AG20443 (cell line): Measurements from ENCODE around the gene ACOT7.

Source experiments
- DNase-seq: peaks from one replicate; pipeline ENCODE4 v3.0.0; 2012; ENCODE audit warnings: low spot score, mixed read lengths

Gene ACOT7

GRCh38 chr1:6361124-6361775 is 32.3 kb downstream of the ACOT7 start:
- no peak for DNase-seq

DNA sequence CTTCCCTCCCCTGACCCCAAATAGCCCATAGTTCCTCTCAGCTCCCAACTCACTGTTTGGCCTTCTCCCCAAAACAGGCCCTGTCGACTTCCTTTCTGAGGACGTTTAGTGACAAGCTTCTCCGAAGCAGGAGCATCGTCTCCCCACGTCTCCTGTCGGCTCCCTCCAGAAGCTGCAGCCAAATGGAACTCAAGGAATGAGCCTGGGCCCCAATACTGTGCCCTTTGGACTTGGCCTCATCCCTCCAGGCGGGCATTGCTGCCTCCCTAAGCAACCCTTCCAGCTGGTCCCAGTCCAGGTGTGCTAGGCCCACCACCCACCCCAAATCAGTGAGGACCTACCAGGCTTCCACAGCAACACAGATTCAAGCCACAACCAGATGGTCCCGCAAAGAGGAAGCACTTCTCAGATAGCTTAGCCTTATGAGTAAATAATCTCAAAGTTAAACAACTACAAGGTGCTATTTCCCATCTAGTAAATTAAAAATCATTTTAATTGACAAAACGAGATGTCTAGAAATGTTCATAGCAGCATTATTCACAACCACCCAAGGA is 33.0 kb downstream of the ACOT7 start:
- no peak for DNase-seq

DNA sequence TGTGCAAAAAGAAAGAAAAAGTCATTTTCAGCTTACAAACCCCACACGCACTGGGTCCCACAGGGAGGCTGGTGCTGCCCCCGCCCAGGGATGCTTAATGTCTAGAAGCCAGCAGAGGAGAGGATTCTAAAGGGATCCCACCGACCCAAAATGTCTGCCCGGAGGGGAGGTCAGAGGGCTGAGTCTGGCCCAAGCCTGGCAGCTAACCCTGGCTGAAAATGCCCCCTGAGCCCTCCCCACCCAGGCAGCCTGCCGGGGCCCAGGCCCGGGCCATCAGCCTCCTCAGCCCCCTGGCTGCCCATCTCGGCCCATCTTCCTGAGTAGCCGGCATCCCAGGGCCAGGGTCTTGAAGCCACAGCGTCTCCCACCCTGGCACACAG is 33.5 kb downstream of the ACOT7 start:
- no peak for DNase-seq

DNA sequence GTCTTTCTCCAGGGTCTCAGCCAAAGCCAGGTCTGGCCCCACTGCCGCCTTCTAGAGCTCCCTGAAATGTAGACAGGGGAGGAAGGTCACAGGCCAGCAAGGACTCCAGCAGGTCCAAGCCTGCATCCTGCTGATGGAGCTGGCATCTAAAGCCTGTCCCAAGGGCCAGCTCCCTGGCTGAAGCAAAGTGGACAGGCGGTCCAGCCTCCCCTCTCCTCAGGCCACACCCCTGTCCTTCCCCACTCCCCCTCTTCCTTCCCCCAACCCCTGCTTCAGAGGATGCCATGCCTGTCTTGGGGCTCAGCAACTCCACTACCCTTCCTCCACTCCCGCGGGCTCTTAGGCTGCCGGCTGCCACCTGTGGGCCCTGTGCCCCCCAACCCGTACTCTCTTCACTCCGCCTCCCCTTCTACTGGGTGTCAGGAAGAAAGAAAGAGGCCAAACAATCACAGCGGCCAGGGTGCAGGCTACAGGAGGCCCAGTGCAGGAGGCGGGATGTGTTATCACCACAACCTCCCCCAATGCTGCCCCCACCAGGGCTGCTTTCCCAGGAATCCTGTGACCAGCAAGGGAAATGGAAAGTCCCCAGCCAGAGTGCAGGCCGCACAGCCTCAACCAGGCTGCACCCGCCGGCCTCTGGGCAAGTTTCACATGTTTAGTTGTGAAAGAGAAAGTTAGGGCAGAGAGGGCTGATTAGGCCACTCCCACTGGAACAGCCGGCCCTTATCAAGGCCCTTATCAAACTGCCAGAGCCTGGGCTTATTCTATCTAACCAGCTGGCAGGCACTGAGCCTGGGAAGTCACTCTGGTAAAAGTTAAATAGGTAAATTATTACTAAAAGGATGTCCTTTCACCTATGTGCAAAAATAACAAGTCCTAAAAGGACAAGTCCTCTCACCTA is 34.1 kb downstream of the ACOT7 start:
- DNase-seq: peak; percentile 67

GRCh38 chr1:6358757-6359201 is 34.8 kb downstream of the ACOT7 start:
- peak; percentile 65 for DNase-seq

DNA sequence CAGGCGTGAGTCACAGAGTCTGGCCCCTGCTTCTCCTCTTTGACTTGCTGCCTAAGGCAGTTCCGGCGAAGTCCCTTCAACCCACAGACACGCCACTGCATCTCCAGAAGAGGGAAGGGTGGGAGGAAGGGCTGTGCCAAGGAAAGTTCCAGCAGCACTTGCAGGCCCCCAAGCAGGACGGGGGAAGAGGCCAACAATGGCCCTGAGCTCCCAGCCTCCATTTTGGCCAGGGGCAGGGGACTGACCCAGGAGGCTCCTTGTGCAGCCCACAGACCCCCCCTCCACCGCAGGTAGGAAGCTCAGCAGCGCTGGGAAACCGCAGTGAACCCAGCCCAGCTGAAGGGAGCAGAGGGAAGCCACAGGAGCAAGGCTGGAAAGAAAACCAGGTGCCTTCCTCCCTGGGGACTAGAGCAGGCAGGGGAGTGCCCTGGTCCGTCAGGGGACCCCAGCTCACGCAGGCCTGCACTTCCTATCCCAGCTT is 35.4 kb downstream of the ACOT7 start:
- peak; percentile 43 for DNase-seq

DNA sequence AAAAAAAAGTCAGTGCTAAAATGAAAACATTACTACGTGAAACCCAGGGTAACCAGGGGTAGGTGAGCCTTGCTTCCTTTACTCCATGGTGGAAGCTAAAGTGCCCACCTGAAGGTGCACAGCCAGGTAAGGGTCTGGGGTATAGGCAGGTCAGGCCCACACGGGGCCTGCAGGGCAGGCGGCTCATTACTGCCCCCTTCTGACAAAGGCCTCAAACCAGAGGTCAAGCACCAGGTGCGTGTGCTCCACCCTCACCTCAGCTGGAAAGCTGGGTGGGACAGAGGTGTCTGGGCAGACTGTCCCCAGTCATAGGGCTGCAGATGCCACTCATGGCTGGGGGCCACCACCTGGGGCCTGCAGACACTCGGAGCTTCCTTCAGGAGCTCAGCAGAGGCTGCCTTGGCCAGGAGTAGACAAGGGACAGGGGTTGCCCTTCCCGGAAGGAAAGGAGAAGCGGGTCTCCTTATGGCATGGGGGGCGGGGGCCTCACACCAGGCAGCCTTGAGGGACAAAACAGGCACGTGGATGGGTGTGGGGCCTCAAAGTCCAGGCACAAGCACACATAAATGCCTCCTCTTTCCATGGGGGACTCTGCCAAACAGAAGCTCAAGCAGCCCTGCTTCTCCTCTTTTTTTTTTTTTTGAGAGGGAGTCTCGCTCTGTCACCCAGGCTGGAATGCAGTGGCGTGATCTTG is 36.2 kb downstream of the ACOT7 start:
- peak; percentile 3 for DNase-seq

- no peak for DNase-seq
Observed at GRCh38 chr1:6355621-6356020, 37.9 kb downstream of the ACOT7 start.

DNA sequence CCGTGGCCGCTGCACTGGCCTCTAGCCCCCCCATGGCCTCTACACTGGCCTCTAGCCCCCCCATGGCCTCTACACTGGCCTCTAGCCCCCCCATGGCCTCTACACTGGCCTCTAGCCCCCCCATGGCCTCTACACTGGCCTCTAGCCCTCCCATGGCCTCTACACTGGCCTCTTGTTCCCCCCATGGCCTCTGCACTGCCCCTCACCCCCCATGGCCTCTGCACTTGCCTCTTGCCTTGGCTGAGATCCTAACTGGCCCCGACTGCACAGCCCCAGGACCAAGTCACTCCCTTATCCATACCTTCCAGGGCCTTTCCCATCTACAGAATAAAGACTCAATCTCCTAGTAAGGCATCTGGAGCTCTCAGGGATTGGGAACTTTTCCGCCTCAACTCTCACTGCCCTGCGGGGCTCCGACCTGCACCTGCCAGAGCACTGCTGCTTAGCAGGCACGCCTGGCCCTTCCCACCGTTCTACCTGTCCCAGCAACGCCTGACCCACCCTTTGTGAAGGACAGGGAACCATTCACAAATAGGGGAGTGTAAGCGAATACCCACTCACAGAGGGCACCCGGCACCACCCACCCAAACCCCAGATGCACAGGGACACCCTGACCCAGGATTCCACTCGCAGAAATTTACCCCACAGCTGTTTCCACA is 38.8 kb downstream of the ACOT7 start:
- no peak for DNase-seq

DNA sequence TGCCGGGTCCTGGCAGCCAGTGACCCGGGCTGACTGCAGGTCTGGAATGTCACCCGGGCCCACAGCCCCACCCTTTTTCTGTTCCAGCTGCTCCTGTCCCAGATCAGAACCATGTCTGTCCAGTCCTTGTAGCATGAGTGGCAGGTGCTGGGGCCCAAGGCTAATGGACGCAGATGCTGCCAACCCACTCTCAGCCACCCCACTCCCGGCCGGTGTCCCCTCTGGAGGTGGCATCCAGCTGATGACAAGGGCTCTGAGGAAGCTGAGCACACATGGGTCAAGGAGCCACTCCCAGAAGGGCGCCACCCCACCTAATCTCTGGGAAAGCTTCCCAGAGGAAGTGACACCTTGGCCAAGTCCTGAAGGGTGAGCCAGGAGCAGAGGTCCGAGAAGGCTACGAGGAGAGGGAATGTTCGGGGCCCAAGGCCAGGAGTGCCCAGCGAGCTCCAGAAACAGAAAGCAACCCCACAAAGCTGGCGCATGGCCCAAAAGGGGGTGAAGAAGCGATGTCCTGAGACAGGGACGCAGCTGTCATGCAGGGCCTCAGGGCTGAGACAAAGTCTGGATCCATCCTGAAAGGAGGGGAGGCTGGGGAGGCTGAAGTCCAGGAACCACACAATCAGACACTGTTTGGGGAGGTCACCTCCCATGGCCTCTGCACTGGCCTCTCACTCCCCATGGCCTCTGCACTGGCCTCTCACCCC is 39.5 kb downstream of the ACOT7 start:
- peak; percentile 47 for DNase-seq

- DNase-seq: no peak
Observed at GRCh38 chr1:6353619-6353954, 40.0 kb downstream of the ACOT7 start.

DNA sequence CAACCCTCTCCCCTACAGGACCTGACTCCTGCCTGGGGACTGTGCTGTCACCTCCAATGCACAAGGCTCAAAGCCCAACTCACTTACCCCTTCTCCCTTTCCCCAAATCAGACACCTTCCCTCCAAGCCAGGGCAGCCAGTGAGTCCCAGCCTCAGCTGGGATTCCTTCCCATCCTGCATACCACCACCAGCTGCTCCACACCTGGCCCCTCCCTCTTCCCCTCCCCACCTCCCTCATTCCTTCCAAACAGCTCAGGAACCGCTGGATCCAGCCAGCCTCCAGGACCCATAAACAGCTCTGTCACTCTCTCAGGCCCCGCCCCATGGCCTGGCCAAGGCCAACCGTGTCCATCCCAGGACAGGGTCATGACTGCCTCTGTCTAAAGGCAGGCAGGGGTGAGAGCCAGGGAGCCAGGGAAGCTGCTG is 41.4 kb downstream of the ACOT7 start:
- no peak for DNase-seq

DNA sequence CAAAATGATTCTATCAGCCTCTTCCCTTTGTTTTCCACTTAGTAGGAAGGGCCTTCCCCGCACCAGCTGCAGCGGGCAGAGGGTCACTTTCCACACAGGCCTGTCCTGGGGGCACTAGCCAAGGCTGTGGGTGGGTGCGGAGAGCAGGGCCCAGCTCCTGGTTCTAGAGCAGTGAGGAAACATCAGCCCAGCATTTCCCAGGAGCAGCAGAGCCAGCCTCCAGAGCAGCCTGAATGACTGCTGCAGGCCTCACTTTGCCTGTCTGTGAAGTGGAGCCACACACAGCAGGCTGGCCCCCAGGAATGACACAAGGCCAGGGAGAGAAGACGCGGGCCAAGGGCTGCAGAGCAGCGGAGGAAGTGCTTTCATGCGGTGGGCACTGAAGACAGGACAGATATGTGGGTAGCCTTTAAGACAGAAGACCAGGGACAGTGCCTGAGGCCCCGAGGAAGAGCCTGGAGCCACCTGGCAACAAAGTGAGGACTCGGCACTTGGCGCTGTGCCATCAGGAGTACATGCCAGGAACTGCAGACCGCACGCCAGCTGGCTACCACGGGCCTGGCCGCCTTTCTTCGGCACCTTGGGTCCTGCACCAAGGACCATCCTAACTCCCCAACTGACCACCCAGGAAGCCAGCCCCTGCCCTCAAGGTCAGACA is 42.0 kb downstream of the ACOT7 start:
- no peak for DNase-seq

DNA sequence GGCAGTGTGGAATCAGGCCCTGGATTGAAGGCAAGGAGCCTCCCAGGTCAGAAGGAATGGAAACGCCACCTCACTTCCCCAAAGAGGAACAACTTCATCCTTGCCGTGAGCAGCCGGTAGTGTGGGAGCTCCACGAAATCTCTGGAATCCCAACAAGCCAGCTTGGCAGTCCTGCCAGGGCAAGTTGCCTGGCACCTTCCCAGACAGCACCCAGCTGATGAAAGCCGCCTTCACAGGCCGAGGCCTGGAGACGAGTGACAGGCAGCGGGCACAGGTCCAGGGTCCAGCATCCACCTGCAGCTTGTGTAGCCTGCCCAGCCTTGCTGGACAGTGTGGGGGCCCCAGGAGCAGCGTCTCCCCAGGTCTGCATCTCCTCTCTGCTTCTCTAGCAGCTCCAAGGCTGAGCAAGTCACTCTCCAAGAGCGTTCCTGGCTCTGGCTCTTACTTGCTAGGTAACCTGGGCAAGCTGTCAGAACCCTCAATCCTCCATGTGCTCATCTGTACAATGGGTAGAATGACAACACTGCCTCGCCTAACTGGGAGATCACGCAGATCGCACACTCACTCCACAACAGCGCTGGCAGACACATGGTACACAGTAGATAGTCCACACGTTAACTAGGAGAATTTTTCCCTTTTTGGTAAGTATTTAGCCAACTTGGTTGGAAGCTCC is 43.0 kb downstream of the ACOT7 start:
- no peak for DNase-seq

DNA sequence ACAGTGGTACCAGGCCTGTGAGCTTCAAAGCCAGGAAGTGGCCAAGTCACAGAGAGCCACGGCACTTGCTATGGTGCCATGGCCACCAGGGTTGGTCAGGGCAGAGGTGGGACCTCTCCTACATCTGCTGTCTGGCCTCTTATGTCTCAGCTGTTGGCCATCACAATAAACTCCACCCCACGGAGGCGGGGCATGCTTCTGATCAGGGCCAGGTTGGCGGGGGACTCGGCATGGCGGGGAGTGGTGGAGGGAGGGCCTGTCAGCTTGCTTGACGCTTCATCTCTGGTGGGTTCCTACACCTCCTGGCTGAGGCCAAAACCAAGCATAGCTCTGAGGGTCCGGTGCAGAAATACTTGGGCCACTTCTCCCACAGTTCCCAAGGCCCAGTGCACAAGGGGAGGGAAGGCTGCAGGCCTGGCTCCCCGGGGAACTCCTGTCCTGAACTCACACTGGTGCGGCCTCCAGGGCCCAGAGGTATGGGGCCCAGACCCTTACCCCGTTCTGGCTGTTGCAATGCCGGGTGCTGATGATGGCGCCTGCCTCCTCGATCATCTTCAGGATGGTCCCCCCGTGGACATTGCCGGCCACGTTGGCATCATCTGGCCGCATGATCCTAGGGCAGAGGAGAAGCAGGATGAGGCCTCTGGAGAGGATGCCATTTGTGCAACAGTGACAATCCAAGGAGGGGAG is 44.2 kb downstream of the ACOT7 start:
- no peak for DNase-seq

GRCh38 chr1:6348511-6349191 is 44.9 kb downstream of the ACOT7 start:
- DNase-seq: no peak

DNA sequence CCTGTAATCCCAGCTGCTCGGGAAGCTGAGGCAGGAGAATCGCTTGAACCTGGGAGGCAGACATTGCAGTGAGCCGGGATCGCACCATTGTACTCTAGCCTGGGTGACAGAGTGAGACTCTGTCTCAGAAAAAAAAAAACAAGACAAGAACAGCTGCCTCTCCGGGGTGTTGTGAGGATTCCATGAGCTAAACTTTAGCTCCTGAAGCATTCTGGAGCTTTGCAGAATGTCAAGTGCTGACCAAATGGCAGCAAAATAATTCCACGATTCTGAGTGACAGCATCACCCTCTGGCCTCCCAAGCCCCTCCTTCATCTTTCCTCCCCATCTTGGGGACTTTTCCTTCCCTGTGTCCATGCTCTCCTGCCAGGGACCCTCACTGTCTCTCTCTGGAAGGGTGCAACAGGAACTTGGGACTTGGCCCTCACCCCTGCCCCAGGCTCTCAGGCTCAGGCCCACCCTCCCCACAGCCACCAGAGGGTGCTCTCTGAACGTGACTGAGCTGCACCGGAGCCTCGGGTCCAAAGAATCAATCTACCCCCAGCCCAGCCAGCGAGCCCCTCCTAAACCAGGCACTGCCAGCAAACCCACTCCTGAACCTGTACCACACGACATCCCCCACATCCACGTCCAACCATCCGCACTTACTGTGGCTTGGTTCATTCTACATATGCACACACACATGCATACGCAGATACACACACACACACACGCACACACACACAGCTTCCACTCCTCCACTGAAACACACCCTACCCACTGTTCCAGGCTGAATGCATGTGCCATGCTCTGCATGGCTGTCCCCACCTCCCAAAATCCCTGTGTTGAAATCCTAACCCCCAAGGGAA is 45.7 kb downstream of the ACOT7 start:
- DNase-seq: peak; percentile 64

GRCh38 chr1:6345460-6345859 is 48.1 kb downstream of the ACOT7 start:
- DNase-seq: no peak
